Lower leg skin (tissue), 3 donors: ENCODE measurements around the gene MINDY2.
"Not testable (repeated sequence)": the region's sequence is repeated elsewhere in the genome, so short reads cannot be mapped to it uniquely, and the experiment has no call there.

Source experiments
- POLR2A ChIP-seq, 2 donors: fragments of 450-650 bp; IDR thresholded peaks; one replicate each; pipeline ENCODE4 v1.6.1; 2016 to 2017; ENCODE audit warnings: antibody characterized with exemption in 2 of 2, mild to moderate bottlenecking in 1 of 2, moderate library complexity in 1 of 2
- TF ChIP-seq, protein P1 (sequence below), 3 donors: fragments of 450-650 bp; IDR thresholded peaks; one replicate each; pipeline ENCODE4 v1.5.1; 2016; ENCODE audit warnings: antibody characterized with exemption in 3 of 3, mild to moderate bottlenecking in 3 of 3, moderate library complexity in 2 of 3

DNA sequence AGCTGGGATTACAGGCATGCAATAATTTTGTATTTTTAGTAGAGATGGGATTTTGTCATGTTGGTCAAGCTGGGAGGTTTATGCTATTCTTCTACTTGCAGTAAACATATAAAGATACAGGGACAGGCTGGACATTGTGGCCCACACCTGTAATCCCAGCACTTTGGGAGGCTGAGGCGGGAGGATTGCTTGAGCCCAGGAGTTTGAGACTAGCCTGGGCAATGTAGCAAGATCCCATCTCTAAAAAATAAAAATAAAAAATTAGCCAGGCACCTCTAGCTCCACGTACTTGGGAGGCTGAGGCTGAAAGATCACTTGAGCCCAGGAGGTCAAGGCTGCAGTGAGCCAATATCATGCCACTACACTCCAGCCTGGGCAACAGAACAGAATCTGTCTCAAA lies 52.2 kb downstream of the MINDY2 start:
- TF ChIP-seq, protein P1, sequence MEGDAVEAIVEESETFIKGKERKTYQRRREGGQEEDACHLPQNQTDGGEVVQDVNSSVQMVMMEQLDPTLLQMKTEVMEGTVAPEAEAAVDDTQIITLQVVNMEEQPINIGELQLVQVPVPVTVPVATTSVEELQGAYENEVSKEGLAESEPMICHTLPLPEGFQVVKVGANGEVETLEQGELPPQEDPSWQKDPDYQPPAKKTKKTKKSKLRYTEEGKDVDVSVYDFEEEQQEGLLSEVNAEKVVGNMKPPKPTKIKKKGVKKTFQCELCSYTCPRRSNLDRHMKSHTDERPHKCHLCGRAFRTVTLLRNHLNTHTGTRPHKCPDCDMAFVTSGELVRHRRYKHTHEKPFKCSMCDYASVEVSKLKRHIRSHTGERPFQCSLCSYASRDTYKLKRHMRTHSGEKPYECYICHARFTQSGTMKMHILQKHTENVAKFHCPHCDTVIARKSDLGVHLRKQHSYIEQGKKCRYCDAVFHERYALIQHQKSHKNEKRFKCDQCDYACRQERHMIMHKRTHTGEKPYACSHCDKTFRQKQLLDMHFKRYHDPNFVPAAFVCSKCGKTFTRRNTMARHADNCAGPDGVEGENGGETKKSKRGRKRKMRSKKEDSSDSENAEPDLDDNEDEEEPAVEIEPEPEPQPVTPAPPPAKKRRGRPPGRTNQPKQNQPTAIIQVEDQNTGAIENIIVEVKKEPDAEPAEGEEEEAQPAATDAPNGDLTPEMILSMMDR (IDR thresholded peaks at IDR 0.05): not testable (repeated sequence)
- not testable (repeated sequence) for TF ChIP-seq POLR2A (IDR thresholded peaks at IDR 0.05)
